HG03196 (cell line): ENCODE results near the gene OGFR.

Experiments
- ATAC-seq: cut with Tn5 transposase; IDR thresholded peaks from one replicate; pipeline ENCODE4 v1.9.1; 2021; ENCODE audit not compliant: unreplicated experiment

OGFR gene

GRCh38 chr20:62782149-62782892 lies 22.3 kb upstream of the OGFR start:
- ATAC-seq: no peak

GRCh38 chr20:62782893-62783278 lies 21.7 kb upstream of the OGFR start:
- no peak for ATAC-seq

- no peak for ATAC-seq
Observed at GRCh38 chr20:62784497-62784896, 20.1 kb upstream of the OGFR start.

GRCh38 chr20:62785393-62785792 lies 19.2 kb upstream of the OGFR start:
- ATAC-seq: no peak

GRCh38 chr20:62786157-62786556 lies 18.5 kb upstream of the OGFR start:
- ATAC-seq: no peak

- ATAC-seq: no peak
Observed at GRCh38 chr20:62787321-62787720, 17.3 kb upstream of the OGFR start.

GRCh38 chr20:62787866-62788265 lies 16.8 kb upstream of the OGFR start:
- ATAC-seq: no peak

- no peak for ATAC-seq
Observed at GRCh38 chr20:62788607-62789006, 16.0 kb upstream of the OGFR start.

- ATAC-seq: no peak
Observed at GRCh38 chr20:62790075-62790474, 14.6 kb upstream of the OGFR start.

- no peak for ATAC-seq
Observed at GRCh38 chr20:62791301-62792181, 13.1 kb upstream of the OGFR start.

- ATAC-seq: no peak
Observed at GRCh38 chr20:62792182-62792939, 12.3 kb upstream of the OGFR start.

- ATAC-seq: no peak
Observed at GRCh38 chr20:62792940-62793756, 11.5 kb upstream of the OGFR start.

- ATAC-seq: no peak
Observed at GRCh38 chr20:62793757-62794006, 11.0 kb upstream of the OGFR start.

GRCh38 chr20:62794007-62794724 lies 10.5 kb upstream of the OGFR start:
- ATAC-seq: peak; percentile 57

GRCh38 chr20:62795023-62795761 lies 9.4 kb upstream of the OGFR start:
- no peak for ATAC-seq

GRCh38 chr20:62796699-62797491 lies 7.7 kb upstream of the OGFR start:
- no peak for ATAC-seq

GRCh38 chr20:62797671-62798532 lies 6.7 kb upstream of the OGFR start:
- no peak for ATAC-seq

GRCh38 chr20:62799036-62799435 lies 5.6 kb upstream of the OGFR start:
- ATAC-seq: no peak
